HL-60 (cell line): Measurements from ENCODE around the gene PLD2.

Experiments used
- DNase-seq, 2 experiments: peaks; one replicate each; pipeline ENCODE4 v3.0.0-alpha.2; 2010 to 2020; ENCODE audit warnings: low read depth in 1 of 2, low spot score in 1 of 2
- H3K27ac ChIP-seq: fragments of 250-450 bp; sonication (Bioruptor Pico); replicated peaks from 2 replicates; pipeline ENCODE4 v1.5.1; 2020; ENCODE audit warnings: mild to moderate bottlenecking, moderate library complexity
- H3K27me3 ChIP-seq: fragments of 250-450 bp; sonication (Bioruptor Pico); 2 replicates; pipeline ENCODE4 v1.5.1; 2021; ENCODE audit warnings: mild to moderate bottlenecking, moderate library complexity; ENCODE audit not compliant: insufficient read depth, poor library complexity, severe bottlenecking
- H3K4me3 ChIP-seq: replicated peaks from 2 replicates; pipeline ENCODE4 v1.5.1; 2011; ENCODE audit warnings: mild to moderate bottlenecking, control low read depth, low read length; ENCODE audit not compliant: insufficient read depth
- GABPA ChIP-seq: IDR thresholded peaks from 2 replicates; pipeline ENCODE4 v1.6.1; 2012; ENCODE audit warnings: low read depth
- POLR2AphosphoS5 ChIP-seq: IDR thresholded peaks from 2 replicates; pipeline ENCODE4 v1.6.1; 2012; ENCODE audit warnings: low read depth
- REST ChIP-seq: IDR thresholded peaks from 2 replicates; pipeline ENCODE4 v1.6.1; 2012; ENCODE audit warnings: low read depth; ENCODE audit not compliant: insufficient replicate concordance
- SPI1 ChIP-seq: IDR thresholded peaks from 2 replicates; pipeline ENCODE4 v1.6.1; 2012; ENCODE audit warnings: low read depth, mild to moderate bottlenecking, borderline replicate concordance
- TF ChIP-seq, protein P1 (sequence below): IDR thresholded peaks from one replicate; pipeline ENCODE4 v1.5.1; 2011; ENCODE audit warnings: low read length, control low read depth, inconsistent platforms; ENCODE audit not compliant: insufficient read depth

PLD2 gene

DNA sequence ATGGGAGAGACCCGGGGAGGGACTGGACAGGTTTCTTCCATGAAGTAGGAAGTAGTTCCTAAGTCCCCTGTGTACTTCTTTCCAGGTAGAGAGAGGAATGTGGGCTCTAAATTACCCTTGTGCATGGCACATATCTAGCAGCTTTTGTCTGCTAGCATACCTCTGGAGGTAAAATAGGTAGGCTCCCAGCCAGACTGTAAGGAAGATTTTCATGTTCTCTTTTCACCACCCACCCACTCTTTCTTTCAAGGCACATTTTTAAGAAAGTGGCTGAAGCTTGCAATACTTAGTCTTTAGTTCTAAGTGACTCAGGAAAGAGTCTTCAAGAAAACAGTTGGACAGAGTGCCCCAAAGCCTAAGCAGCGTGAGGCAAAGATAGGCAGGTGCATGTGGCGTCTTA, 35.4 kb downstream of the PLD2 start:
- no peak for DNase-seq
- Histone ChIP-seq H3K27me3 (no peaks in the 10 kb centered on the region), H3K4me3 (no peak overlapping the region), H3K27ac (no peak overlapping the region)
- TF ChIP-seq, protein P1, sequence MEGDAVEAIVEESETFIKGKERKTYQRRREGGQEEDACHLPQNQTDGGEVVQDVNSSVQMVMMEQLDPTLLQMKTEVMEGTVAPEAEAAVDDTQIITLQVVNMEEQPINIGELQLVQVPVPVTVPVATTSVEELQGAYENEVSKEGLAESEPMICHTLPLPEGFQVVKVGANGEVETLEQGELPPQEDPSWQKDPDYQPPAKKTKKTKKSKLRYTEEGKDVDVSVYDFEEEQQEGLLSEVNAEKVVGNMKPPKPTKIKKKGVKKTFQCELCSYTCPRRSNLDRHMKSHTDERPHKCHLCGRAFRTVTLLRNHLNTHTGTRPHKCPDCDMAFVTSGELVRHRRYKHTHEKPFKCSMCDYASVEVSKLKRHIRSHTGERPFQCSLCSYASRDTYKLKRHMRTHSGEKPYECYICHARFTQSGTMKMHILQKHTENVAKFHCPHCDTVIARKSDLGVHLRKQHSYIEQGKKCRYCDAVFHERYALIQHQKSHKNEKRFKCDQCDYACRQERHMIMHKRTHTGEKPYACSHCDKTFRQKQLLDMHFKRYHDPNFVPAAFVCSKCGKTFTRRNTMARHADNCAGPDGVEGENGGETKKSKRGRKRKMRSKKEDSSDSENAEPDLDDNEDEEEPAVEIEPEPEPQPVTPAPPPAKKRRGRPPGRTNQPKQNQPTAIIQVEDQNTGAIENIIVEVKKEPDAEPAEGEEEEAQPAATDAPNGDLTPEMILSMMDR = no peak
- TF ChIP-seq REST (no peak), SPI1 (no peak)

DNA sequence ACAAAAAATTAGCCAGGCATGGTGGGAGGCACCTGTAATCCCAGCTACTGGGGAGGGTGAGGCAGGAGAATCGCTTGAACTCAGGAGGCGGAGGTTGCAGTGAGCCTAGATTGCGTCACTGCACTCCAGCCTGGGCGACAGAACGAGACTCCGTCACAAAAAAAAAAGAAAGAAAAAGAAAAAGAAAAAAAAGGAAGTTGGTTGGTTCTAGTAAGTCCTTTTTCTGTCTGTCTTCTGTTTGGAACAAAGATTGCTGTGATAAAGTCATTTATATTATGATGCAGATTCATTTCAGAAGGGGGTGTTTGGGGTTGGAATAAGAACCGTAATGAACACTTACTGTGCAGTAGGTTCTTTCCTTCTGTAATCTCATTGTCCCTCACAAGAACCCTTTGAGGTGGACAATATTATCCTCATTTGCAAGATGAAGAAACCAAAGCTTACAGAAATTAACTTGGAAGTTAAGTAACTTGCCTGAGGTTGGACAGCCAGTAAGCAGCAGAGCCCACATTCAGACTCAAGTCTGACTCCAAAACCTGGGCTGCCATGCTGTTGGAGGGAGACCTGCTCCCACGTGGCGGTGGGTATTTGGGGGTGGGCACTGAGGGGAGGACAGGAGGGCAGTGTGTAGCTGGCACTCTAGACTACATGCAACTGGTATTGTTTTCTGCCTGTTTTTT, 36.5 kb downstream of the PLD2 start:
- Histone ChIP-seq H3K4me3 (no peak overlapping the region), H3K27ac (no peak overlapping the region), H3K27me3 (no peaks in the 10 kb centered on the region)
- TF ChIP-seq POLR2AphosphoS5 (no peak), SPI1 (no peak), GABPA (no peak), REST (no peak)
- TF ChIP-seq, protein P1 = no peak
- DNase-seq = peak in 1 of 2 experiments; percentile 12

GRCh38 chr17:4845118-4845517, 38.2 kb downstream of the PLD2 start:
- no peak for TF ChIP-seq GABPA
- no peak overlapping the region for H3K27ac ChIP-seq

GRCh38 chr17:4846635-4847390, 39.9 kb downstream of the PLD2 start:
- TF ChIP-seq SPI1 (no peak), REST (no peak), POLR2AphosphoS5 (no peak)
- TF ChIP-seq, protein P1 = no peak
- no peak overlapping the region for H3K27ac ChIP-seq
- DNase-seq = no peak
- H3K27me3 ChIP-seq = no peaks in the 10 kb centered on the region
- H3K4me3 ChIP-seq = no peak overlapping the region

More at GRCh38 chr17:4845118-4845517, 38.2 kb downstream of the PLD2 start:
- no peaks in the 10 kb centered on the region for H3K27me3 ChIP-seq
- no peak for DNase-seq
- H3K4me3 ChIP-seq = no peak overlapping the region
